GM21576 (cell line): Measurements from ENCODE around the gene MARCHF10.
"Not testable (repeated sequence)": the region's sequence is repeated elsewhere in the genome, so short reads cannot be mapped to it uniquely, and the experiment has no call there.

ENCODE experiments used
- ATAC-seq: cut with Tn5 transposase; IDR thresholded peaks from one replicate; pipeline ENCODE4 v1.9.1; 2021; ENCODE audit warnings: mild to moderate bottlenecking, moderate library complexity; ENCODE audit not compliant: unreplicated experiment

The MARCHF10 gene, protein sequence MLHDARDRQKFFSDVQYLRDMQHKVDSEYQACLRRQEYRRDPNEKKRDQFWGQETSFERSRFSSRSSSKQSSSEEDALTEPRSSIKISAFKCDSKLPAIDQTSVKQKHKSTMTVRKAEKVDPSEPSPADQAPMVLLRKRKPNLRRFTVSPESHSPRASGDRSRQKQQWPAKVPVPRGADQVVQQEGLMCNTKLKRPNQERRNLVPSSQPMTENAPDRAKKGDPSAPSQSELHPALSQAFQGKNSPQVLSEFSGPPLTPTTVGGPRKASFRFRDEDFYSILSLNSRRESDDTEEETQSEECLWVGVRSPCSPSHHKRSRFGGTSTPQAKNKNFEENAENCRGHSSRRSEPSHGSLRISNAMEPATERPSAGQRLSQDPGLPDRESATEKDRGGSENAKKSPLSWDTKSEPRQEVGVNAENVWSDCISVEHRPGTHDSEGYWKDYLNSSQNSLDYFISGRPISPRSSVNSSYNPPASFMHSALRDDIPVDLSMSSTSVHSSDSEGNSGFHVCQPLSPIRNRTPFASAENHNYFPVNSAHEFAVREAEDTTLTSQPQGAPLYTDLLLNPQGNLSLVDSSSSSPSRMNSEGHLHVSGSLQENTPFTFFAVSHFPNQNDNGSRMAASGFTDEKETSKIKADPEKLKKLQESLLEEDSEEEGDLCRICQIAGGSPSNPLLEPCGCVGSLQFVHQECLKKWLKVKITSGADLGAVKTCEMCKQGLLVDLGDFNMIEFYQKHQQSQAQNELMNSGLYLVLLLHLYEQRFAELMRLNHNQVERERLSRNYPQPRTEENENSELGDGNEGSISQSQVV

GRCh38 chr17:62807812-62808575 lies at the start of gene MARCHF10:
TSS of gene MARCHF10 (minus strand) at chr17:62808314. CDS start at chr17:62801735, 6,579 bp downstream.
- no peak for ATAC-seq

- ATAC-seq: no peak
These were observed 49.4 kb upstream of the MARCHF10 start for GRCh38 chr17:62857526-62857925.

DNA sequence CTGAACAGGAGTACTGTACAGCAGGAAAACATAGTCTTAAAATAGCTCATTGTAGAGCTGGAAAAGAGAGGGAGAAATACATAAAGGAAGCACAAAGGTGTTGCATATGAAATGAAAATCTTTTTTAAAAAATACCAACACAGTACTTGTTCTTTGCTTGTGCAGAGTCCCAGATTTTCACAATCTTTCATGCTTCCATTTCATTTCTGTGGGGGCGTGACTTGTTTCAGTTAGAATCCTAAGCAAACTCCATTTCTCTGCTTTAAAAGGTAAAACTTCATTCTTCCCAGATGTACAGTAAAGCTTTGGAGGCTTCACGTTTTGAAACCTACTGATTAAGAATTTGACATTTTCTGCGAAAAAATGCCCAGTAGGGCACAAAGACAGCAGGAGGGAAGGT lies 48.5 kb upstream of the MARCHF10 start:
- no peak for ATAC-seq

GRCh38 chr17:62855156-62855555 lies 47.0 kb upstream of the MARCHF10 start:
- ATAC-seq: no peak

DNA sequence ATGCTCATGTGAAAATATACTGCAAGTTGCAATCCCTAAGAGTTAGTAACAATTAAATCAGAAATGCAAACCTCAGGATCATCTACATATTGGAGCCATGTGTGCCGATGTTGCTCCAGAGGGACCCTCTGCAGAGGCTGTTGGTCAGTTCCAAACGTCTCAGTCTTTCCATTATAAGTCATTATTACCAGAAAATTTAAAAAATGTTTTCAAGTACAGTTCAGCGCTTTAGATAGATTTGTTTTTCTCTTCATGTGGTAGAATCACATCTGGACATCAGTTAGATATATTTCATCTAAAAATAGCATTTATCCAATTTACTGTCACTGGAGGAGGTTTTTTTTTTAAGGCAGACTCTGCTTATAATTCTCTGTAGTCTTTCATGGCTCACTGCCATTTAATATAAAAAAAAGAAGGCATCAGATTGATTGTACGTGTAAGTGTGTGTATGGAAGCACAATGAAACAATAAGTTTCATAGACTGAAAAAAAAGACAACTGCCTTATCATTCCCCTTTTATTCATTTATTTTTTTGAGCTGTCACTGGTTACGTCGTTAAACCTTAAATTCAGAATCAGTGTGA lies 46.1 kb upstream of the MARCHF10 start:
- no peak for ATAC-seq

DNA sequence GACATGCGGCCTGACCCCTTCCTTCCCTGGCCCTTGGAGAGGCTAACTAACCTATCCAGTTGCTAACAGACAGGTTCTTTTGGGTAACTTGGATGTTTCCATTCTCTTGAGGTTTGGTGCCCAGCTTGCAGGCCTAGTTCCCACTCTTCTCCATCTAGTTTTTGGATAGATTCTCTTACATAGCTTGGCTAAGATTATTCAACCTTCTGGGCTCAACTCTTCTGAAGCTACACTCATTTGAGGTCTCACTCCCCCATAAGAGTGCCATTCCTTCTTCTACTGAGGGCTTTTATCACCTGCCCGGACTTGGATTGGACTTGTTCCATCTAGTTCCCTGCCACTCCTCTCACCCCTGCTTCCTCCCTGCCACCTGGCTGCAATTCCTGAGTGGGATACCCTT lies 44.1 kb upstream of the MARCHF10 start:
- ATAC-seq: no peak

GRCh38 chr17:62849591-62850415 lies 41.7 kb upstream of the MARCHF10 start:
- not testable (repeated sequence) for ATAC-seq

DNA sequence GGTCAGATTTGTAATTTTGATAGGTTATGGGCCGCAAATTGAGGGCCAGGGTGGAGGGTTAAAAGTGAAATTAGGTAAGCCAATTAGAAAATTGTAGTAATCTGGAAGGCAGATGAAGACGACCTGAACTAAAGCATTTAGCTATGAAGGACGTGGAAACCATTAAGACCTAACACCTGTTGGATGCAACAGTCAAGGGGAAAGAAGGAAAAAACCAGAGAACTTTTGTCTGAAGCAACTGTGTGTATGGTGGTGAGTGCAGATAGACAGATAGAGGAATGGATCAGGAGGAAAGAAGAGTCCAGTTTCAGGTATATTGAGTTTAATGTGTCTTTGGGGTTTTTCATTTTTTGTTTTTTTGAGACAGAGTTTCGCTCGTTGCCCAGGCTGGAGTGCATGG lies 40.2 kb upstream of the MARCHF10 start:
- no peak for ATAC-seq

- ATAC-seq: no peak
These were observed 39.3 kb upstream of the MARCHF10 start for GRCh38 chr17:62847426-62847825.

DNA sequence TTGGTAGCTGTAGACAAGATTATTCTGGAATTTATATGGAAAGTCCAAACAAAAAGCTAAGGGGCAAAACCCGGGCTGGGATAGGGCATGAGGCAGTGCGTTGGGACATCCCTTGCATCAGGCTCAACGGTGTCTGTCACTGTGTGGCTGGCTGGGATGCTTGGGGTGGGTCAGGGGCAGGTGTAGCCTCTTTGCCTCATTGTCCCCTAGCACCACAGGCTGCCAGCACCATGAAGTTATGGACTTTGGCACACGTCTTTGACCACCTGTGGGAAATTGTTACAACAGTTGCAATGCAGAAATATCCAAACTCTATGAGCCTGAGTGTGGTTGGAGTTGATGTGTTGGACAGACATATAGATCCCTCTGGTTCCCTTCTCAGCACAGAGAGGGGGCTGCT lies 32.8 kb upstream of the MARCHF10 start:
- no peak for ATAC-seq

DNA sequence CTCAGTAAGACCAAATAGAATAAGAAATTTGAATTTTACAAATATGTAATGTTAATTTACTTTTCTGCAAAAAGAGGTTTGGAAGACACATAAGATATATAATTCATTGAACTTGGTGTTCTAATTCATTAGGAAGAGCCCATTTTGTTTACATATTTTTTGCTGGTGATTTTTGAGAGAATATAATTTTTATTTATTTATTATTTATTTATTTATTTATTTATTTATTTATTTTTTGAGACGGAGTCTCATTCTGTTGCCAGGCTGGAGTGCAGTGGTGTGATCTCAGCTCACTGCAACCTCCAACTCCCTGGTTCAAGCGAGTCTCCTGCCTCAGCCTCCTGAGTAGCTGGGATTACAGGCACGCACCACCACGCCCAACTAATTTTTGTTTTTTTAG lies 25.7 kb upstream of the MARCHF10 start:
- ATAC-seq: not testable (repeated sequence)

DNA sequence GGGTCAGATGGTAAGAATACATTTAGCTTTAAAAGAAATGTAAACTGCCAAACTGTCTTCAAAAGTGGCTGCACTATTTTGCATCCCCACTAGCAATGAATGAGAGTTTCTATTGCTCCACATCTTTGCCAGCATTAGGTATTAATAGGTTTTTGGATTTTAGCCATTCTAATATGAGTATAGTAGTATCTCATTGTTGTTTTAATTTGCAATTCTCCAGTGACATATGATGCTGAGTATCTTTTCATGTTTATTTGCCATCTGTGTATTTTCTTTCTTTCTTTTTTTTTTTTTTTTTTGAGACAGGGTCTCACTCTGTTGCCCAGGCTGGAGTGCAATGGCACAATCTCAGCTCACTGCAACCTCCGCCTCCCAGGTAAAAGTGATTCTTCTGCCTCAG lies 24.3 kb upstream of the MARCHF10 start:
- no peak for ATAC-seq

DNA sequence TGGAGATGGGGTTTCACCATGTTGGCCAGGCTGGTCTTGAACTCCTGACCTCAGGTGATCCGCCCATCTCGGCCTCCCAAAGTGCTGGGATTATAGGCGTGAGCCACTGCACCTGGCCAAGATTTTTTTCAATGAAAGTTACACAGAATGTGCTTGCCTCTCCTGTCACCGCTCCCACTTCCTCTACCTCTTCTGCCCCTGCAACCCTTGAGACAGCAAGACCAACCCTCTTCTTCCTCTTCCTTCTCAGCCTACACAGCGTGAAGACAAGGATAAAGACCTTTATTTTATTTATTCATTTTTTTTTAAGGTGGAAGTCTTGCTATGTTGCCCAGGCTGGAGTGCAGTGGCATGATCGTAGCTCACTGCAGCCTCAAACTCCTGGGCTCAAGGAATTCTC lies 23.0 kb upstream of the MARCHF10 start:
- ATAC-seq: not testable (repeated sequence)

- ATAC-seq: no peak
These were observed 19.8 kb upstream of the MARCHF10 start for GRCh38 chr17:62827746-62828485.

DNA sequence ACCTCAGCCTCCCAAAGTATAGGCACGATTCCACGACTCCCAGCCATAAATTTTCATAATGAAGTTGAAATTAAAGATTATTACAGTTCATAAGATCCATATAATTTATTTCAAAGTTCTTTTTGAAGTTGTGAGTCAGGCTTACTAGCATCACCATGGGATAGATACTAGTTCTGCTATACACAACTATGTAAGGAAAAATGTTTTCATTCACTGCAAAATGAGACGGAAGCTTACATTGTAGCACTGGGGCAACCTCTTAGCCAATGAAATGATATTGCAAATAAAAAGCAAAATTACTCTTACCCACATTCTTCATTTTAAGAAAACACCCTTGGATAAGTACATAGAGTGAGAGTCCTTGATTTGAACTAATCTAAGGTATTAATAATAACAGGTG lies 18.8 kb upstream of the MARCHF10 start:
- no peak for ATAC-seq

DNA sequence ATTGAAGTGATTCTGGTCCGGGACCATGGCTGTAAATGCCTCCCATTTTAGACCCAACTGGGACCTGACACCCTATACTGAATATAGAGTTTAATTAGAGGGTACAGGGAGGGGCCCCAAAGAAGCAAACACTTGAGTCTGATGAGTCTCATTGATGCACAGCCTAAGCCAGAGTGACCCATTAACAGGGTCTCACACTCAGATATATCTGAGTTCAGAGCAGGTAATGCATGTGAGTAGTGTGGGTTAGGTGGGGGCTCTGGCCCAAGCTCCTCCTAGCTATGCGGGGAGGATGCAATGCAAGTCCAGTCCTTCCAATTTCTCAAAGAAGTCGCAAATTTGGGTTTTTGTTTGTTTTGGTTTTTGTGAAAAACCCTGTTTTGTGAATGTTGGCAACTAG lies 17.1 kb upstream of the MARCHF10 start:
- ATAC-seq: no peak

DNA sequence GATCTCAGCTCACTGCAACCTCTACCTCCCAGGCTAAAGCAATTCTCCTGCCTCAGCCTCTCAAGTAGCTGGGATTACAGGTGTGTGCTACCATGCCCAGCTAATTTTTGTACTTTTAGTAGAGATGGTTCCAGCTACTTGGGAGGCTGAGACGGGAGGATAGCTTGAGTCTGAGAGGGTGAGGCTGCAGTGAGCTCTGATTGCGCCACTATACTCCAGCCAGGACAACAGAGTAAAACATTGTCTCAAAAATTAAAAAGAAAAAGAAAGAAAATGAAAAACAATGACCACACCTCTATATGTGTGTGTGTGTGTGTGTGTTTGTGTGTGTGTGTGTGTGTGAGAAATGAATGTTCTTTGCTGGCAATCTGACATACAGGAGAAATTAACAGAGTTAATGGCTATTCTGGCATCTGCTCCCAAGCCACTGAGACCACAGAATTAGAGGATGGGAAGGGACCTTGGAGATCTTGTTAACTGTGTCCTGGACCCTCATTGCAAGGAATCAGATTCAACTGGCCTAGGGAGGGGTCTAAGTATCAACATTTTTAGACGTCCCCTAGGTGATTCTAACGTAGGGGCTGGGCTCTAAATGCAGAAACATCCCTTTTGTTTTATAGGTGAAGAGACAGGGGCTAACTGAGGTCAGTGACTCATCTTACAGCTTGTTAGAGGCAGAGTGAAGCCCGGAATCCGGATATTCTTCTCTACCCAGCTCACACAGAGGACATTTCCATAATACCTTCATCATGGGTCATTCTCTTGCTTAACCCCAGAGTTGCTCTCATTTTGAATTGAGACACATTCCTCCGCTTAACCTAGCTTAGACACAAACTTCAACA lies 16.4 kb upstream of the MARCHF10 start:
- no peak for ATAC-seq

GRCh38 chr17:62823111-62823893 lies 15.2 kb upstream of the MARCHF10 start:
- no peak for ATAC-seq
